GM18867 (cell line): ENCODE measurements around the gene CD300H.

ENCODE experiments used
- ATAC-seq: cut with Tn5 transposase; IDR thresholded peaks from one replicate; pipeline ENCODE4 v1.9.1; 2021; ENCODE audit warnings: mild to moderate bottlenecking, moderate library complexity; ENCODE audit not compliant: unreplicated experiment

Gene CD300H

GRCh38 chr17:74512036-74512435, 55.3 kb downstream of the CD300H start:
- ATAC-seq, result no peak
